ENCODE measurements around the gene SELENON.
A peak's percentile ranks its signal among the peaks of the same experiment; 100 is the strongest.

The SELENON gene

DNA sequence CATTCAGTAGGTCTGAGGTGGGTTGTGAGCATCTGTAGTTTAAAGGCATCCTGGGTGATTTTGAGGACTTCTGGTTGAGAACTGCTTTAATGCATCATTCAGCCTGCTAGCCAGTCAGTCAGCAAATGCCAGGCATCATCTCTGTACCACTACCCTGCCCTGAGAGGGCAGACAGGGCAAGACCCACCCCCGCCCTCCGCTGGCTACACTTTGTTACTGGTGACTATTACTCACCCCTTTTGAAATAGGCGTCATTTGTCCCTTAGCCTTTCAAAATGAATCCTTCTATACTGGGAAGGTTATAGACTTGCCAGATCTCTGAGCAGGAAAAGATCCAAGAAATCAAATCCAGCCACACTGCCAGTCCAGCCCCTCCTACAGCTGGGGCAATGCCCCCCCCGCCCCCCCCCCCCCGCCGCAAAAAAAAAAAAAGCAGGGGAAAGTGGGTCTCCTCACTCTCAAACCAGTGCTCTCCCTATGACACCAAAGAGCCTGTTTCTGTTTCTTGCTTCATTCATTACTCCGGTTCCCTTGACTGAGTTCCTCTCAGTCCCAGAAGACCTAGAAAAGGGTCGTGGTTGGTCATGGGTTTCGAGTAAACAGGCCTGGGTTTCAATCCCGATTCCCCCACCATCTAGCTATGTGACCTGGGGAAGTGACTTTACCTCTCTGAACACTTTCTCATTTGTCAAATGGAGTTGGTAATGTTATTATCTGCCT is 4.4 kb downstream of the SELENON start:
- TF ChIP-seq, protein P1, sequence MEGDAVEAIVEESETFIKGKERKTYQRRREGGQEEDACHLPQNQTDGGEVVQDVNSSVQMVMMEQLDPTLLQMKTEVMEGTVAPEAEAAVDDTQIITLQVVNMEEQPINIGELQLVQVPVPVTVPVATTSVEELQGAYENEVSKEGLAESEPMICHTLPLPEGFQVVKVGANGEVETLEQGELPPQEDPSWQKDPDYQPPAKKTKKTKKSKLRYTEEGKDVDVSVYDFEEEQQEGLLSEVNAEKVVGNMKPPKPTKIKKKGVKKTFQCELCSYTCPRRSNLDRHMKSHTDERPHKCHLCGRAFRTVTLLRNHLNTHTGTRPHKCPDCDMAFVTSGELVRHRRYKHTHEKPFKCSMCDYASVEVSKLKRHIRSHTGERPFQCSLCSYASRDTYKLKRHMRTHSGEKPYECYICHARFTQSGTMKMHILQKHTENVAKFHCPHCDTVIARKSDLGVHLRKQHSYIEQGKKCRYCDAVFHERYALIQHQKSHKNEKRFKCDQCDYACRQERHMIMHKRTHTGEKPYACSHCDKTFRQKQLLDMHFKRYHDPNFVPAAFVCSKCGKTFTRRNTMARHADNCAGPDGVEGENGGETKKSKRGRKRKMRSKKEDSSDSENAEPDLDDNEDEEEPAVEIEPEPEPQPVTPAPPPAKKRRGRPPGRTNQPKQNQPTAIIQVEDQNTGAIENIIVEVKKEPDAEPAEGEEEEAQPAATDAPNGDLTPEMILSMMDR (IDR thresholded peaks at IDR 0.05; ENCODE audit: control extremely low read depth, extremely low read depth, low read depth, missing control alignments), result no peak
- ChIA-PET POLR2A (interaction anchor here (0.6 to 0.7 kb wide), 2 partner anchors 557 to 840 kb away, joined by 4 to 5 read pairs; no protein-coding TSS in a partner anchor), CTCF (interaction anchor here (1.1 to 1.4 kb wide), 4 partner anchors 8 to 17 kb away, joined by 3 to 4 read pairs (median 4); no protein-coding TSS in a partner anchor)
- DNase-seq (ENCODE audit: extremely low spot score), result peak; percentile 59

DNA sequence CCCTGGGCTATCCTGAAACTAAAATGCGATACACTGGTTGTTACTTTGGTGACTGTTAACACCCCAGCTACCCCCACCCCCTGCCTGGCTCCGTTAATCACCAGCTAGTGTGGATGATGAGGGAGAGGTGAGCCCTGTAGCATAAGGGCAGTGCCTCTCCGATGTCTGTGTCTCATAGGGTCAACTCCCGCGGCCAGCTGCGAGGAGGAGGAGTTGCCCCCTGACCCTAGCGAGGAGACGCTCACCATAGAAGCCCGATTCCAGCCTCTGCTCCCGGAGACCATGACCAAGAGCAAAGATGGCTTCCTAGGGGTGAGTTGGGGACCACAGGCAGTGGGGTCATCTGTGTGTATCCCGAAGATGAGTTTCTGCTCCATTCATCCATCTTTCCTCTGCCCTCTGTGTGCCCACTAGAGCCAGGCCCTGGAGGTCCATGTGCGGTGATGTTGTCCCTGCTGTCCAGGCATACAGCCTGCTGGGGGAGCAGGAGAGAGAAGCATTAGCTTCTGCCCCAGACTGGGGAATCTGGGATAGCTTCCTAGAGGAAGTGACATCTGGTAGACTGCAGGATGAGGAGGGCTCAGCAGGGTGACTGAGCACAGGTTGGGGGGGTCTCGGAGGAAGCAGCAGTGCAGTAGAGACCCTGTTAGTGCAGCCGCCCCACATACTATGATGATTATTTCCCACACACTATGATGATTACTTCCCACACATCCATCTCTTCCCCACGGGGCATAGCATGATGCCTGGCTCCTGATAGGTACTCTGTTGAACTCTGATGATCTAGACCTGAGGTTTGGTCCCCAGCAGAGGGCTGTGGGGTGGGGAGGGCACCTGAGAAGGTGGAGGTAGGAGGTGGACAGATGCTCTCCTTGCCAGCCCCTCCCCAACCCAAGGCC is 5.2 kb downstream of the SELENON start:
- TF ChIP-seq, protein P1 (IDR thresholded peaks at IDR 0.05; ENCODE audit: control extremely low read depth, extremely low read depth, low read depth, missing control alignments), result no peak
- DNase-seq (ENCODE audit: extremely low spot score), result no peak
- ChIA-PET POLR2A (interaction anchor here (0.7 kb wide), 1 partner anchor 841 kb away, joined by 5 read pairs; no protein-coding TSS in a partner anchor), CTCF (interaction anchor here (1.1 to 1.4 kb wide), 3 partner anchors 8 to 9 kb away, joined by 3 to 4 read pairs (median 4); no protein-coding TSS in a partner anchor)

DNA sequence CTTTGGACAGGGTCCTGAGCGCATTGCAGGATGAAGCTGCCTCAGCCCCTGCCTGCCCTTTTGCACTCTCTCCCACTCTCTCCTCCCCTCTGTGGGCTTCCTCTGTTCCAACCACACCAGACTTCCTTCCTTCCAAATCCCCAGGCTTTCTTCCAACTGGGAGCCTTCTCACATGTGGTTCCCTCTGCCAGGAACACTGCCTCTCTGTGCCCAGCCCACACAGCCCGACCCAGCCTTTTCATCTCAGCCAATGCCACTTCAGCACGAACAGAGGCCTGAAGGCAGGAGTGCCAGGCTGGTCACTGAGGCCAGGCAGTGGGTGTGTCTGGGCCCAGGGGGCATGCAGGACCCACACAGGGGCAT is 5.9 kb downstream of the SELENON start:
- ChIA-PET POLR2A (no interaction called here), CTCF (interaction anchor here (1.4 kb wide), 1 partner anchor 10 kb away, joined by 4 read pairs; no protein-coding TSS in a partner anchor)
- TF ChIP-seq, protein P1 (IDR thresholded peaks at IDR 0.05; ENCODE audit: control extremely low read depth, extremely low read depth, low read depth, missing control alignments), result no peak
- no peak for DNase-seq (ENCODE audit: extremely low spot score)

DNA sequence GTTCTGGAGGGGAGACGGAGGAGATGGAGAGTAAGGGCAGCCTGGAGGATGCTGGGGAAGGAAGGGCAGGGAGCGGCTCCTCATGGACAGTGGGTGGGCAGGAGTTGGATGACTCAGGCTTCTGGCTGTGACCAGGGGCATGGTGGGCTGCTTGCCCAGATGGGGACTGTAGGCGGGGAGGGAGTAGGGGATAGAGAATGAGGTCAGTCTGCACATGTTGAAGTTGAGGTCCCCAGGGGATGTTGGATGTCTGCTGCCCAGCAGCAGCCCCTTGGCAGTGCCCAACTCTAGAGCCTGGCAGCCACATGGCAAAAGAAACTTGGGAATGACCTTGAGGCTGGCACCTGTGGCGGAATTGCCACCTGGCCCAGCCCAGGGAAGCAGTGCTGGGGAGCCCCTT is 6.4 kb downstream of the SELENON start:
- ChIA-PET POLR2A (interaction anchor here (0.6 kb wide), 1 partner anchor 14 kb away, joined by 6 read pairs; no protein-coding TSS in a partner anchor), CTCF (interaction anchor here (1.2 to 1.5 kb wide), 3 partner anchors 9 to 302 kb away, joined by 3 to 4 read pairs (median 3); no protein-coding TSS in a partner anchor)
- no peak for DNase-seq (ENCODE audit: extremely low spot score)
- TF ChIP-seq, protein P1 (IDR thresholded peaks at IDR 0.05; ENCODE audit: control extremely low read depth, extremely low read depth, low read depth, missing control alignments), result no peak

DNA sequence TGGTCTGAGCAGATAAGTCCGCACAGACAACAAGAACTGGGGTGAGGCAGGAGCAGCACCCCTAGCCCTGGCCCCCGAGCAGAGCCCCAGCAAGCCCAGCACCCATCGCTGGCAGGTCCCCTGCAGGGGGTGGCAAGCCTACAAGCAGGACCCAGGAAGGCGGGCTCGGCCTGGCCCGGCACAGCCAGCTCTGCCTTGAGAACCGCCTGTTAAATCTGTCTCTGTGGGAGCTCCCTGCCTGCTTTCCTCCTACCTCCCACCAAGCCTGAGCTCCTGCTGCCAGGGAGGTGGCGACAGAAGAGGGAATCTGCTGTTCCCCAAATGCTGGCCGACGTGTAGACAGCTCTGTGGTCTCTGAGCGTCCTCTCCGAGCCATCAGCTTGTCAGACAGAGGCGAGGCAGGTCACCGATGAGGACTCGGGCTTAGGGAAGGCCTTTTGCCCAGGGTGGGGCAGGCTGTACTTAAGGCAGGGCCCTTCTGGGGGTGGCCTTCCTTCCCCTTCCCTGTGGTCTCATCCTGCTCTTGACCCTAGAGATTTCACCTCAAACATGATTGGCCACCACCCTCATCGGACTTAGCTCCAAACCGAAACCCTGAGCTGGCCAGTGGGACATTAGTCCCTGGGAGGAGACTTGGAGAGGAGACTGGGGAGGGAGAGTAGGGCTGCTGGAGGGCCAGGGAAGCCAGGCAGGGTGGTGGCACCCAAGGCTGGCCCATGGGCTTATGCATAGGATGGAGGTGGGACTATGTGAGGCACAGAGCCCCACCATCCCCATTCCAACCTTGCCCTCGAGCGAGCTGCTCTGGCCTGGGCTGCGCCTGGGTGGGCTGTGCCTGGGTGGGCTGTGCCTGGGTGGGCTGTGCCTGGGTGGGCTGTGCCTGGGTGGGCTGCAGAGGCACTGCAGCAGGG is 7.7 kb downstream of the SELENON start:
- CTCF ChIA-PET, result interaction anchor here (0.9 to 4.6 kb wide), 7 partner anchors 10 to 357 kb away, joined by 3 to 21 read pairs (median 3); no protein-coding TSS in a partner anchor
- DNase-seq (ENCODE audit: extremely low spot score), result no peak
- TF ChIP-seq, protein P1 (IDR thresholded peaks at IDR 0.05; ENCODE audit: control extremely low read depth, extremely low read depth, low read depth, missing control alignments), result no peak
- POLR2A ChIA-PET, result no interaction called here

All from GM10248 (cell line).